Neural cell (in vitro differentiated cells): Measurements from ENCODE around the gene MGME1. TPM values are rescaled to one million over a fixed set of nuclear protein-coding genes. Genes with fewer than 3 reads are reported as not detected.

ENCODE experiments used
- H2AFZ ChIP-seq: fragments of 200-600, 300-800 bp; sonication (generic), shearing (Covaris generic); 2 replicates; pipeline ENCODE4 v1.6.0; 2014; ENCODE audit warnings: low read depth, mild to moderate bottlenecking, antibody characterized with exemption, low read length, moderate library complexity
- H3F3A ChIP-seq: fragments of 200-600 bp; shearing (Covaris generic); 2 replicates; pipeline ENCODE4 v1.6.1; 2016; ENCODE audit warnings: mild to moderate bottlenecking, moderate library complexity, mixed read lengths, antibody characterized with exemption, low read length; ENCODE audit not compliant: insufficient read depth, poor library complexity, severe bottlenecking
- H3K27ac ChIP-seq: fragments of 200-600, 300-800 bp; sonication (generic), shearing (Covaris generic); 2 replicates; pipeline ENCODE4 v1.5.1; 2014; ENCODE audit warnings: mild to moderate bottlenecking, low read length, moderate library complexity
- H3K27me3 ChIP-seq: fragments of 300-800, 200-600 bp; sonication (generic), shearing (Covaris generic); 2 replicates; pipeline ENCODE4 v1.6.0; 2014; ENCODE audit warnings: mild to moderate bottlenecking, low read depth, low read length, moderate library complexity; ENCODE audit not compliant: insufficient read depth
- H3K36me3 ChIP-seq: fragments of 300-800, 200-600 bp; sonication (generic), shearing (Covaris generic); 2 replicates; pipeline ENCODE4 v1.5.1; 2014; ENCODE audit warnings: mild to moderate bottlenecking, antibody characterized with exemption, low read length, moderate library complexity; ENCODE audit not compliant: insufficient read depth
- H3K4me2 ChIP-seq: fragments of 300-800, 200-600 bp; sonication (generic), shearing (Covaris generic); 2 replicates; pipeline ENCODE4 v1.6.0; 2014; ENCODE audit warnings: mild to moderate bottlenecking, low read length
- H3K4me3 ChIP-seq: fragments of 300-800, 200-600 bp; sonication (generic), shearing (Covaris generic); 2 replicates; pipeline ENCODE4 v1.5.1; 2014; ENCODE audit warnings: mild to moderate bottlenecking, low read length, moderate library complexity
- H3K79me2 ChIP-seq: fragments of 200-600 bp; shearing (Covaris generic); replicated peaks from 2 replicates; pipeline ENCODE4 v1.6.0; 2014; ENCODE audit warnings: mild to moderate bottlenecking, low read length, moderate library complexity; ENCODE audit not compliant: insufficient read depth
- H3K9ac ChIP-seq: fragments of 300-800, 200-600 bp; sonication (generic), shearing (Covaris generic); 2 replicates; pipeline ENCODE4 v1.6.1; 2016; ENCODE audit warnings: mild to moderate bottlenecking, low read length, mixed read lengths
- H3K9me2 ChIP-seq: fragments of 200-600 bp; shearing (Covaris generic); 2 replicates; pipeline ENCODE4 v1.6.1; 2016; ENCODE audit warnings: mild to moderate bottlenecking, low read length, mixed read lengths; ENCODE audit not compliant: insufficient read depth
- H3K9me3 ChIP-seq: fragments of 200-600, 300-800 bp; sonication (generic), shearing (Covaris generic); 2 replicates; pipeline ENCODE4 v1.6.1; 2016; ENCODE audit warnings: mild to moderate bottlenecking, mixed run types, low read length, moderate library complexity, mixed read lengths
- H4K20me1 ChIP-seq: fragments of 200-600 bp; shearing (Covaris generic); 2 replicates; pipeline ENCODE4 v1.6.1; 2016; ENCODE audit warnings: mild to moderate bottlenecking, mixed run types; ENCODE audit not compliant: insufficient read depth
- CTCF ChIP-seq: fragments of 450-650 bp; IDR thresholded peaks from 2 replicates; pipeline ENCODE4 v1.5.1; 2014; ENCODE audit warnings: antibody characterized with exemption, mild to moderate bottlenecking, moderate library complexity; ENCODE audit not compliant: poor library complexity, severe bottlenecking
- EP300 ChIP-seq: fragments of 450-650 bp; conservative IDR thresholded peaks from 2 replicates; pipeline ENCODE4 v1.6.1; 2014; ENCODE audit warnings: antibody characterized with exemption, mild to moderate bottlenecking, moderate library complexity; ENCODE audit not compliant: poor library complexity, severe bottlenecking
- EZH2 ChIP-seq: fragments of 200-600, 300-800 bp; shearing (Covaris generic), sonication (generic); IDR thresholded peaks from 2 replicates; pipeline ENCODE4 v1.6.1; 2014; ENCODE audit warnings: antibody characterized with exemption, low read length, borderline replicate concordance, mild to moderate bottlenecking; ENCODE audit not compliant: insufficient read depth, poor library complexity, severe bottlenecking
- MXI1 ChIP-seq: fragments of 450-650 bp; conservative IDR thresholded peaks from 2 replicates; pipeline ENCODE4 v1.6.1; 2014; ENCODE audit warnings: antibody characterized with exemption, mild to moderate bottlenecking; ENCODE audit not compliant: poor library complexity, severe bottlenecking
- POLR2AphosphoS5 ChIP-seq: IDR thresholded peaks from 2 replicates; pipeline ENCODE4 v1.6.1; 2012
- RAD21 ChIP-seq: fragments of 450-650 bp; conservative IDR thresholded peaks from 2 replicates; pipeline ENCODE4 v1.6.1; 2014; ENCODE audit warnings: antibody characterized with exemption, mild to moderate bottlenecking, moderate library complexity
- REST ChIP-seq: IDR thresholded peaks from 2 replicates; pipeline ENCODE4 v1.6.1; 2012; ENCODE audit warnings: borderline replicate concordance
- SMC3 ChIP-seq: fragments of 450-650 bp; conservative IDR thresholded peaks from 2 replicates; pipeline ENCODE4 v1.6.1; 2014; ENCODE audit warnings: antibody characterized with exemption, mild to moderate bottlenecking, moderate library complexity; ENCODE audit not compliant: poor library complexity
- TAF1 ChIP-seq: IDR thresholded peaks from 2 replicates; pipeline ENCODE4 v1.6.1; 2012; ENCODE audit warnings: low read depth
- polyA plus RNA-seq: library from polyadenylated mRNA; depleted of rRNA; stranded (reverse); fragments of >200 nt; gene quantifications from 2 replicates; pipeline ENCODE4 v1.2.3, GENCODE V29; 2014

MGME1 gene
- polyA plus RNA-seq, 1 donor from 2014 or later: 7.0 TPM

DNA sequence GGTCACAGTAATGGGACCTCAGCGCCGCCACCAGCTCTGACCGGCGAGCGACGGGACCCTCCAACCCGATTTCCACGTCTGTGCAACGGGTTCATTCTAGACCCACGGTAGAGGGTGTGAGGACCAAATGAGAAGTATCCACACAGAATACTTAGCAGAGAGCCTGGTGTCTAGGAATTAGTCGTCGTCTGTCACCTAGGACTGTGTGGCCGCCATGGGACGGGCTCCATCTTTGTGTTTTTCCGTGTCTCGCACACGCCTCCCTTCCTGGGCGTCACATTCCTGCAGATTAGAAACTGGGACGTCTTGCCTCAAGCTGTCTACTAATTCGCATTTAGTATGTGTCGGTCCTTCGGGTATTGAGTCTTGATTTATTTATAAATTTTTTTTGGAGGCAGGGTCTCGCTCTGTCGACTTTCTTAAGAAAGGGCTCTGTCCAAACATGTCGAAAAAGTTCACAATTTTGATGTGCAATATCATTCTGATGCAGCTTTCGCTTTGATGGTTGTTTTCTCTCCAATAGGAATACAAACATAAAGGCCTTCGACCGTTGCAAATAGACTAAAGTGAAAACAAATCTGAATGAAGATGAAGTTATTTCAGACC lies 563 bp downstream of the MGME1 start:
- TF ChIP-seq RAD21 (no peak), CTCF (peak; percentile 24), SMC3 (no peak)
- Histone ChIP-seq H3K27me3 (no peaks in the 10 kb centered on the region), H3K9me2 (no peaks in the 10 kb centered on the region), H2AFZ (peak overlapping the region; percentile 78), H3F3A (no peaks in the 10 kb centered on the region), H3K4me3 (peak overlapping the region; percentile 85), H4K20me1 (no peaks in the 10 kb centered on the region), H3K9ac (peak overlapping the region; percentile 88), H3K27ac (peak overlapping the region; percentile 95), H3K36me3 (no peaks in the 10 kb centered on the region), H3K4me2 (peak overlapping the region; percentile 83), H3K79me2 (peaks cover 78% of the 10 kb centered on the region), H3K9me3 (no peaks in the 10 kb centered on the region)

GRCh38 chr20:17969884-17970409 lies 1.1 kb downstream of the MGME1 start:
- no peaks in the 10 kb centered on the region for H3K27me3 ChIP-seq
- no peaks in the 10 kb centered on the region for H3F3A ChIP-seq
- peak overlapping the region; percentile 78 for H2AFZ ChIP-seq
- H4K20me1 ChIP-seq: no peaks in the 10 kb centered on the region
- H3K79me2 ChIP-seq: peaks cover 78% of the 10 kb centered on the region
- H3K9me2 ChIP-seq: no peaks in the 10 kb centered on the region
- H3K9me3 ChIP-seq: no peaks in the 10 kb centered on the region
- peak overlapping the region; percentile 95 for H3K27ac ChIP-seq
- H3K4me3 ChIP-seq: peak overlapping the region; percentile 85
- peak overlapping the region; percentile 88 for H3K9ac ChIP-seq
- no peaks in the 10 kb centered on the region for H3K36me3 ChIP-seq
- peak overlapping the region; percentile 83 for H3K4me2 ChIP-seq
- TF ChIP-seq SMC3 (no peak), TAF1 (no peak), RAD21 (no peak), CTCF (no peak), EP300 (no peak), POLR2AphosphoS5 (no peak), REST (no peak), EZH2 (no peak), MXI1 (no peak)
